HG02970 (cell line): Measurements from ENCODE around the gene MOB2.

Experiments used
- ATAC-seq: cut with Tn5 transposase; IDR thresholded peaks from one replicate; pipeline ENCODE4 v1.9.1; 2021; ENCODE audit warnings: mild to moderate bottlenecking, moderate library complexity, moderate number of reproducible peaks; ENCODE audit not compliant: unreplicated experiment, low FRiP score

MOB2 gene

GRCh38 chr11:1486054-1486825, at the start of gene MOB2:
Gene MOB2 (minus strand): TSS chr11:1486779. CDS start chr11:1486556, 223 bp downstream.
- no peak for ATAC-seq

- ATAC-seq = no peak
These were observed 48.1 kb upstream of the MOB2 start for GRCh38 chr11:1534682-1535081.

- ATAC-seq = no peak
These were observed 47.6 kb upstream of the MOB2 start for GRCh38 chr11:1534171-1534570.

- no peak for ATAC-seq
These were observed 46.8 kb upstream of the MOB2 start for GRCh38 chr11:1533342-1533725.

GRCh38 chr11:1532606-1533341, 46.2 kb upstream of the MOB2 start:
- no peak for ATAC-seq

GRCh38 chr11:1532014-1532586, 45.5 kb upstream of the MOB2 start:
- no peak for ATAC-seq

- no peak for ATAC-seq
These were observed 45.0 kb upstream of the MOB2 start for GRCh38 chr11:1531449-1532013.

- no peak for ATAC-seq
These were observed 44.3 kb upstream of the MOB2 start for GRCh38 chr11:1530686-1531448.

- no peak for ATAC-seq
These were observed 43.2 kb upstream of the MOB2 start for GRCh38 chr11:1529774-1530173.

- no peak for ATAC-seq
These were observed 42.7 kb upstream of the MOB2 start for GRCh38 chr11:1529286-1529685.

- ATAC-seq = no peak
These were observed 42.1 kb upstream of the MOB2 start for GRCh38 chr11:1528710-1529109.

GRCh38 chr11:1526785-1527184, 40.2 kb upstream of the MOB2 start:
- no peak for ATAC-seq

GRCh38 chr11:1523779-1524178, 37.2 kb upstream of the MOB2 start:
- ATAC-seq = no peak

GRCh38 chr11:1523077-1523476, 36.5 kb upstream of the MOB2 start:
- ATAC-seq = no peak

GRCh38 chr11:1522081-1522424, 35.5 kb upstream of the MOB2 start:
- ATAC-seq = no peak

- ATAC-seq = peak; percentile 74
These were observed 35.0 kb upstream of the MOB2 start for GRCh38 chr11:1521382-1522080.

- no peak for ATAC-seq
These were observed 34.2 kb upstream of the MOB2 start for GRCh38 chr11:1520663-1521267.

GRCh38 chr11:1520209-1520662, 33.7 kb upstream of the MOB2 start:
- no peak for ATAC-seq
